ENCODE results near the gene ETV1. TPM values are rescaled to one million over a fixed set of nuclear protein-coding genes. Genes with fewer than 3 reads are reported as not detected.
A peak's percentile ranks its signal among the peaks of the same experiment; 100 is the strongest.

Gene ETV1
- total and polyA plus RNA-seq, 9 of the 15 experiments (the other 6 are each of a cell fraction or from before 2014, with no cell fraction given) = 7.2 to 27.4 (median 14.0) TPM

GRCh38 chr7:13989949-13990305 is 461 bp upstream of the ETV1 start (continued):
- TF ChIP-seq RBM15 (IDR thresholded peaks at IDR 0.05; ENCODE audit: insufficient read depth, low read length) = no peak
- TF ChIP-seq EWSR1 (IDR thresholded peaks at IDR 0.05; ENCODE audit: borderline replicate concordance, low read depth, partially characterized antibody) = no peak
- TF ChIP-seq ZEB2 (IDR thresholded peaks at IDR 0.05) = no peak
- TF ChIP-seq PPARD (CRISPR knock-in tag; IDR thresholded peaks at IDR 0.05) = no peak
- TF ChIP-seq EP300 (IDR thresholded peaks at IDR 0.05; ENCODE audit: low read length) = no peak
- TF ChIP-seq POLR2A (conservative IDR thresholded peaks at IDR 0.05) = no peak
- 0 out of 2 replicates have a peak, but pooled peaks have one; percentile 7 for TF ChIP-seq GATAD2B (IDR thresholded peaks at IDR 0.05; ENCODE audit: borderline replicate concordance)
- no peak for TF ChIP-seq DLX4 (CRISPR knock-in tag; IDR thresholded peaks at IDR 0.05)
- no peak for TF ChIP-seq ZZZ3 (IDR thresholded peaks at IDR 0.05)
- no peak for TF ChIP-seq SP2 (IDR thresholded peaks at IDR 0.05; ENCODE audit: extremely low read depth, low read depth, low read length, poor library complexity, severe bottlenecking)
- TF ChIP-seq SNRNP70 (optimal IDR thresholded peaks at IDR 0.05; ENCODE audit: low read depth, low read length) = no peak
- peak; percentile 44; the same call in 1 of the 2 replicates for TF ChIP-seq TOE1 (IDR thresholded peaks at IDR 0.05; ENCODE audit: borderline replicate concordance)
- no peak for TF ChIP-seq TOE1 (CRISPR knock-in tag; IDR thresholded peaks at IDR 0.05; ENCODE audit: borderline replicate concordance, low read depth)
- no peak for TF ChIP-seq EZH2 (IDR thresholded peaks at IDR 0.05; ENCODE audit: borderline replicate concordance, low read depth, low read length)
- TF ChIP-seq POLR3G (IDR thresholded peaks at IDR 0.05; ENCODE audit: extremely low read depth, insufficient read length, insufficient replicate concordance) = no peak
- peak; percentile 32; the same call in 1 of the 2 replicates for TF ChIP-seq NFRKB (IDR thresholded peaks at IDR 0.05; ENCODE audit: low read depth)
- no peak for TF ChIP-seq ZNF699 (CRISPR knock-in tag; IDR thresholded peaks at IDR 0.05; ENCODE audit: insufficient replicate concordance)
- no peak; the same call in 1 of the 2 replicates for TF ChIP-seq NKRF (IDR thresholded peaks at IDR 0.05; ENCODE audit: borderline replicate concordance)
- no peak for TF ChIP-seq HDAC3 (IDR thresholded peaks at IDR 0.05; ENCODE audit: borderline replicate concordance, partially characterized antibody)
- no peak for TF ChIP-seq ATF3 (IDR thresholded peaks at IDR 0.05)
- TF ChIP-seq ATF3 (CRISPR knock-in tag; conservative IDR thresholded peaks at IDR 0.05) = no peak
- no peak for TF ChIP-seq ZNF830 (CRISPR knock-in tag; IDR thresholded peaks at IDR 0.05)
- no peak for TF ChIP-seq GTF2B (IDR thresholded peaks at IDR 0.05; ENCODE audit: extremely low read depth, insufficient read length)
- no peak for TF ChIP-seq YBX1 (IDR thresholded peaks at IDR 0.05)
- TF ChIP-seq TCF7 (IDR thresholded peaks at IDR 0.05; ENCODE audit: borderline replicate concordance) = no peak
- TF ChIP-seq KLF1 (tag; IDR thresholded peaks at IDR 0.05) = no peak
- TF ChIP-seq TCF15 (CRISPR knock-in tag; IDR thresholded peaks at IDR 0.05) = no peak
- no peak for TF ChIP-seq LARP7 (IDR thresholded peaks at IDR 0.05)
